H9 (cell line): Measurements from ENCODE around the gene ZFAND5. TPM values are rescaled to one million over a fixed set of nuclear protein-coding genes. Genes with fewer than 3 reads are reported as not detected.

ENCODE experiments used
- DNase-seq: peaks from one replicate; pipeline ENCODE4 v3.0.0-alpha.2; 2017
- H2AFZ ChIP-seq: one replicate; pipeline ENCODE4 v1.6.1; 2013; ENCODE audit warnings: mild to moderate bottlenecking, low read length, control low read depth, moderate library complexity
- H2AK5ac ChIP-seq: 2 replicates; pipeline ENCODE4 v1.6.1; 2013; ENCODE audit warnings: low read length, control low read depth, mixed read lengths; ENCODE audit not compliant: insufficient read length
- H2BK120ac ChIP-seq: one replicate; pipeline ENCODE4 v1.6.1; 2013; ENCODE audit warnings: low read depth, mild to moderate bottlenecking, low read length, control low read depth, inconsistent platforms; ENCODE audit not compliant: poor library complexity, severe bottlenecking
- H2BK12ac ChIP-seq: 2 replicates; pipeline ENCODE4 v1.6.1; 2013; ENCODE audit warnings: low read length, control low read depth, mixed read lengths, low read depth; ENCODE audit not compliant: insufficient read length
- H2BK15ac ChIP-seq: 2 replicates; pipeline ENCODE4 v1.6.1; 2013; ENCODE audit warnings: low read depth, low read length, control low read depth
- H2BK20ac ChIP-seq: one replicate; pipeline ENCODE4 v1.6.1; 2013; ENCODE audit warnings: low read depth, mild to moderate bottlenecking, low read length, control low read depth, inconsistent platforms; ENCODE audit not compliant: poor library complexity, severe bottlenecking
- H2BK5ac ChIP-seq: 2 replicates; pipeline ENCODE4 v1.6.1; 2013; ENCODE audit warnings: low read length, control low read depth, mixed read lengths; ENCODE audit not compliant: insufficient read length
- H3K14ac ChIP-seq: 2 replicates; pipeline ENCODE4 v1.6.1; 2013; ENCODE audit warnings: low read length, control low read depth; ENCODE audit not compliant: insufficient read depth
- H3K18ac ChIP-seq: 2 replicates; pipeline ENCODE4 v1.6.1; 2013; ENCODE audit warnings: low read depth, mild to moderate bottlenecking, mixed read lengths, low read length, control low read depth; ENCODE audit not compliant: insufficient read length
- H3K23ac ChIP-seq: 2 replicates; pipeline ENCODE4 v1.6.1; 2013; ENCODE audit warnings: low read length, control low read depth, mixed read lengths, low read depth; ENCODE audit not compliant: insufficient read length
- H3K23me2 ChIP-seq: 2 replicates; pipeline ENCODE4 v1.6.1; 2013; ENCODE audit warnings: low read depth, mild to moderate bottlenecking, mixed read lengths, low read length, control low read depth; ENCODE audit not compliant: insufficient read length, poor library complexity, severe bottlenecking
- H3K27ac ChIP-seq: 2 replicates; pipeline ENCODE4 v1.5.1; 2013; ENCODE audit warnings: low read length, control low read depth, mixed read lengths, low read depth; ENCODE audit not compliant: insufficient read length
- H3K27me3 ChIP-seq: 2 replicates; pipeline ENCODE4 v1.6.1; 2013; ENCODE audit warnings: low read length, control low read depth, inconsistent platforms; ENCODE audit not compliant: insufficient read depth
- H3K4ac ChIP-seq: 2 replicates; pipeline ENCODE4 v1.6.1; 2013; ENCODE audit warnings: low read depth, mild to moderate bottlenecking, control low read depth, inconsistent platforms, low read length, moderate library complexity
- H3K4me1 ChIP-seq: 2 replicates; pipeline ENCODE4 v1.6.1; 2013; ENCODE audit warnings: low read length, control low read depth, inconsistent platforms; ENCODE audit not compliant: insufficient read depth
- H3K4me2 ChIP-seq: 2 replicates; pipeline ENCODE4 v1.6.1; 2013; ENCODE audit warnings: low read length, control low read depth, mixed read lengths; ENCODE audit not compliant: insufficient read length, insufficient read depth
- H3K56ac ChIP-seq: 2 replicates; pipeline ENCODE4 v1.6.1; 2013; ENCODE audit warnings: low read depth, mild to moderate bottlenecking, mixed read lengths, low read length, control low read depth; ENCODE audit not compliant: insufficient read length
- H3K79me1 ChIP-seq: 2 replicates; pipeline ENCODE4 v1.6.1; 2013; ENCODE audit warnings: low read depth, mild to moderate bottlenecking, moderate library complexity, low read length, control low read depth, inconsistent platforms; ENCODE audit not compliant: insufficient read depth, poor library complexity, severe bottlenecking
- H3K79me2 ChIP-seq: 2 replicates; pipeline ENCODE4 v1.6.1; 2013; ENCODE audit warnings: low read length, control low read depth, inconsistent platforms; ENCODE audit not compliant: insufficient read depth
- H3K9ac ChIP-seq: 2 replicates; pipeline ENCODE4 v1.6.1; 2013; ENCODE audit warnings: low read length, control low read depth, mixed read lengths; ENCODE audit not compliant: insufficient read length; ENCODE audit errors: extremely low read depth
- H3K9me3 ChIP-seq: one replicate; pipeline ENCODE4 v1.6.1; 2013; ENCODE audit warnings: low read depth, low read length, inconsistent platforms; ENCODE audit not compliant: control insufficient read depth
- H3T11ph ChIP-seq: one replicate; pipeline ENCODE4 v1.6.1; 2013; ENCODE audit warnings: mild to moderate bottlenecking, low read length, control low read depth, inconsistent platforms
- H4K20me1 ChIP-seq: one replicate; pipeline ENCODE4 v1.6.1; 2013; ENCODE audit not compliant: control insufficient read depth, insufficient read length, insufficient read depth
- H4K5ac ChIP-seq: 2 replicates; pipeline ENCODE4 v1.6.1; 2013; ENCODE audit warnings: low read depth, mild to moderate bottlenecking, mixed read lengths, low read length, control low read depth; ENCODE audit not compliant: insufficient read length
- H4K8ac ChIP-seq: replicated peaks from 2 replicates; pipeline ENCODE4 v1.6.1; 2013; ENCODE audit warnings: low read length, control low read depth, mixed read lengths, low read depth; ENCODE audit not compliant: insufficient read length
- H4K91ac ChIP-seq: 2 replicates; pipeline ENCODE4 v1.6.1; 2013; ENCODE audit warnings: low read depth, mild to moderate bottlenecking, moderate library complexity, mixed read lengths, low read length, control low read depth; ENCODE audit not compliant: insufficient read length
- H3K27ac Mint-ChIP-seq, 3 experiments: 2 replicates in 2 of 3; 3 replicates in 1 of 3; pipeline ENCODE4 v1.8.0; 2020 to 2021; ENCODE audit warnings: mixed read lengths in 3 of 3, mild to moderate bottlenecking in 1 of 3, moderate library complexity in 1 of 3
- H3K27me3 Mint-ChIP-seq: 2 replicates; pipeline ENCODE4 v1.8.0; 2021; ENCODE audit warnings: low read depth, mild to moderate bottlenecking, moderate library complexity, mixed read lengths
- H3K36me3 Mint-ChIP-seq, 3 experiments: 2 replicates in 2 of 3; 3 replicates in 1 of 3; pipeline ENCODE4 v1.8.0; 2020 to 2021; ENCODE audit warnings: low read depth in 3 of 3, mixed read lengths in 3 of 3; ENCODE audit not compliant: insufficient read depth in 1 of 3
- H3K4me1 Mint-ChIP-seq, 2 experiments: 2 replicates each; pipeline ENCODE4 v1.8.0; 2020; ENCODE audit warnings: mixed read lengths in 2 of 2
- H3K4me3 Mint-ChIP-seq, 2 experiments: 2 replicates in 1 of 2; 3 replicates in 1 of 2; pipeline ENCODE4 v1.8.0; 2020 to 2021; ENCODE audit warnings: mild to moderate bottlenecking in 2 of 2, mixed read lengths in 2 of 2, moderate library complexity in 1 of 2
- H3K9me3 Mint-ChIP-seq, 2 experiments: 2 replicates in 1 of 2; 3 replicates in 1 of 2; pipeline ENCODE4 v1.8.0; 2020; ENCODE audit warnings: mild to moderate bottlenecking in 2 of 2, mixed read lengths in 2 of 2, moderate library complexity in 1 of 2
- CTCF ChIP-seq: fragments of 200-600 bp; sonication (generic); conservative IDR thresholded peaks from 3 replicates; pipeline ENCODE4 v1.8.0; 2021; ENCODE audit warnings: antibody characterized with exemption, mild to moderate bottlenecking
- WGBS: extraction: QIAGEN DNeasy Blood & Tissue Kit; methylation state at CpG from one replicate; pipeline ENCODE4 v1.1.7; 2013; ENCODE audit warnings: missing lambda C conversion rate, low lambda C conversion rate, mixed read lengths; ENCODE audit not compliant: insufficient read length; ENCODE audit errors: extremely low coverage; 5-methylcytosine and 5-hydroxymethylcytosine counted together
- total RNA-seq: library from RNA; stranded (reverse); gene quantifications from 2 replicates; pipeline ENCODE4 v1.2.1, GENCODE V29; 2021

Gene ZFAND5
- total RNA-seq, 1 experiment from 2014 or later = 304 TPM

GRCh38 chr9:72365525-72366256 lies 683 bp upstream of the ZFAND5 start:
- Histone ChIP-seq H2BK120ac (peak overlapping the region; percentile 3), H3K23ac (no peak overlapping the region), H3T11ph (peak overlapping the region; percentile 79), H3K18ac (peak overlapping the region; percentile 83), H3K14ac (peak overlapping the region; percentile 95), H3K9ac (peak overlapping the region; percentile 93), H3K79me1 (no peaks in the 10 kb centered on the region), H4K91ac (peak overlapping the region; percentile 70), H2BK20ac (no peak overlapping the region), H2BK12ac (peak overlapping the region; percentile 76), H3K27ac (peak overlapping the region; percentile 92), H2AK5ac (no peak overlapping the region), H3K4me1 (no peaks in the 10 kb centered on the region), H4K20me1 (no peaks in the 10 kb centered on the region), H2BK5ac (peak overlapping the region; percentile 44), H3K56ac (no peak overlapping the region), H3K79me2 (peaks cover 38% of the 10 kb centered on the region), H3K23me2 (peaks cover 13% of the 10 kb centered on the region), H3K4ac (peak overlapping the region; percentile 96), H4K5ac (peak overlapping the region; percentile 79), H2BK15ac (no peak overlapping the region), H3K27me3 (no peaks in the 10 kb centered on the region), H3K9me3 (no peaks in the 10 kb centered on the region), H2AFZ (no peak overlapping the region), H4K8ac (peak overlapping the region; percentile 56), H3K4me2 (peak overlapping the region; percentile 84)
- peak overlapping the region; percentile 85 to 90 for H3K4me3 Mint-ChIP-seq
- peak; percentile 73 for DNase-seq
- whole genome bisulfite sequencing = no CpG with 5 or more reads among the region's 38 CpGs
- TF ChIP-seq CTCF = no peak; the same call in 2 of the 3 replicates
- H3K27ac Mint-ChIP-seq = peak overlapping the region; percentile 97 to 100 (median 99)
- peaks cover 30 to 31% of the 10 kb centered on the region in 2 experiments for H3K4me1 Mint-ChIP-seq
- peaks cover 2% of the 10 kb centered on the region in 2 experiments; a peak in 1 of 5 replicates for H3K9me3 Mint-ChIP-seq
- H3K27me3 Mint-ChIP-seq = no peaks in the 10 kb centered on the region
- H3K36me3 Mint-ChIP-seq = peaks cover 15 to 34% (median 32%) of the 10 kb centered on the region in 3 experiments
